T1000 (cell line): Measurements from ENCODE around the gene SLAMF7.

Experiments used
- DNase-seq: peaks from one replicate; lab custom pipeline; 2025; ENCODE audit warnings: mixed read lengths; lab: John Stamatoyannopoulos, UW

Gene SLAMF7

GRCh38 chr1:160800645-160801408 lies 61.8 kb downstream of the SLAMF7 start:
- DNase-seq: no peak

- no peak for DNase-seq
These were observed 63.0 kb downstream of the SLAMF7 start for GRCh38 chr1:160801836-160802580.
